A549 (cell line): ENCODE data around the gene ATP8B4.

ENCODE experiments used
- CEBPB ChIP-seq, 2 experiments: fragments of >200 bp in 1 of 2; sonication (Bioruptor Twin) in 1 of 2; formaldehyde crosslinking in 1 of 2; IDR thresholded peaks; 2 replicates each; pipeline ENCODE4 v1.6.1; 2012 to 2016
- CHD2 ChIP-seq: fragments of 150-350 bp; IDR thresholded peaks from 2 replicates; pipeline ENCODE4 v1.6.1; 2014; ENCODE audit warnings: low read length; ENCODE audit not compliant: partially characterized antibody
- EP300 ChIP-seq, 2 experiments: fragments of >200 bp; sonication (Bioruptor Twin); formaldehyde crosslinking; IDR thresholded peaks; 2 replicates in 1 of 2; 3 replicates in 1 of 2; pipeline ENCODE4 v1.6.1; 2016 to 2017
- HOXA7 ChIP-seq: fragments of 250-450 bp; sonication (Bioruptor Pico); IDR thresholded peaks from 2 replicates; pipeline ENCODE4 v1.5.0; 2020; ENCODE audit warnings: mild to moderate bottlenecking, moderate library complexity
- KDM1A ChIP-seq: fragments of 200-600 bp; sonication (generic); IDR thresholded peaks from 2 replicates; pipeline ENCODE4 v1.6.1; 2016; ENCODE audit warnings: low read depth, mild to moderate bottlenecking
- SREBF2 ChIP-seq: fragments of 450-650 bp; IDR thresholded peaks from 2 replicates; pipeline ENCODE4 v1.6.1; 2014; ENCODE audit warnings: mild to moderate bottlenecking, moderate library complexity
- TF ChIP-seq, protein P1 (sequence below): fragments of >200 bp; sonication (Bioruptor Twin); formaldehyde crosslinking; IDR thresholded peaks from 3 replicates; pipeline ENCODE4 v1.5.1; 2016
- TF ChIP-seq, protein P2 (sequence below): fragments of >200 bp; sonication (Bioruptor Twin); formaldehyde crosslinking; IDR thresholded peaks from 3 replicates; pipeline ENCODE4 v1.6.1; 2016

- TF ChIP-seq HOXA7 (CRISPR knock-in tag) (no peak), KDM1A (no peak), SREBF2 (no peak), CEBPB (IDR thresholded peaks at IDR 0.05) (no peak), CHD2 (no peak), EP300 (IDR thresholded peaks at IDR 0.05) (no peak)
- TF ChIP-seq, protein P1, sequence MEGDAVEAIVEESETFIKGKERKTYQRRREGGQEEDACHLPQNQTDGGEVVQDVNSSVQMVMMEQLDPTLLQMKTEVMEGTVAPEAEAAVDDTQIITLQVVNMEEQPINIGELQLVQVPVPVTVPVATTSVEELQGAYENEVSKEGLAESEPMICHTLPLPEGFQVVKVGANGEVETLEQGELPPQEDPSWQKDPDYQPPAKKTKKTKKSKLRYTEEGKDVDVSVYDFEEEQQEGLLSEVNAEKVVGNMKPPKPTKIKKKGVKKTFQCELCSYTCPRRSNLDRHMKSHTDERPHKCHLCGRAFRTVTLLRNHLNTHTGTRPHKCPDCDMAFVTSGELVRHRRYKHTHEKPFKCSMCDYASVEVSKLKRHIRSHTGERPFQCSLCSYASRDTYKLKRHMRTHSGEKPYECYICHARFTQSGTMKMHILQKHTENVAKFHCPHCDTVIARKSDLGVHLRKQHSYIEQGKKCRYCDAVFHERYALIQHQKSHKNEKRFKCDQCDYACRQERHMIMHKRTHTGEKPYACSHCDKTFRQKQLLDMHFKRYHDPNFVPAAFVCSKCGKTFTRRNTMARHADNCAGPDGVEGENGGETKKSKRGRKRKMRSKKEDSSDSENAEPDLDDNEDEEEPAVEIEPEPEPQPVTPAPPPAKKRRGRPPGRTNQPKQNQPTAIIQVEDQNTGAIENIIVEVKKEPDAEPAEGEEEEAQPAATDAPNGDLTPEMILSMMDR: no peak
- TF ChIP-seq, protein P2, sequence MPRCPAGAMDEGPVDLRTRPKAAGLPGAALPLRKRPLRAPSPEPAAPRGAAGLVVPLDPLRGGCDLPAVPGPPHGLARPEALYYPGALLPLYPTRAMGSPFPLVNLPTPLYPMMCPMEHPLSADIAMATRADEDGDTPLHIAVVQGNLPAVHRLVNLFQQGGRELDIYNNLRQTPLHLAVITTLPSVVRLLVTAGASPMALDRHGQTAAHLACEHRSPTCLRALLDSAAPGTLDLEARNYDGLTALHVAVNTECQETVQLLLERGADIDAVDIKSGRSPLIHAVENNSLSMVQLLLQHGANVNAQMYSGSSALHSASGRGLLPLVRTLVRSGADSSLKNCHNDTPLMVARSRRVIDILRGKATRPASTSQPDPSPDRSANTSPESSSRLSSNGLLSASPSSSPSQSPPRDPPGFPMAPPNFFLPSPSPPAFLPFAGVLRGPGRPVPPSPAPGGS: no peak
Observed at GRCh38 chr15:50149090-50149489, 30.1 kb upstream of the ATP8B4 start.
